GM23338 (cell line): ENCODE data around the gene CD7. TPM values are rescaled to one million over a fixed set of nuclear protein-coding genes. Genes with fewer than 3 reads are reported as not detected.

Experiments used
- ATAC-seq: fragments of 200-7000 bp; cut with Tn5 transposase; 3 replicates; pipeline ENCODE4 v1.9.1; 2020
- DNase-seq: peaks from one replicate; pipeline ENCODE4 v3.0.0-alpha.2; 2015; ENCODE audit warnings: low spot score
- H2AFZ ChIP-seq: fragments of 200-600 bp; sonication (generic); 2 replicates; pipeline ENCODE4 v1.8.0; 2016; ENCODE audit warnings: antibody characterized with exemption, mild to moderate bottlenecking, moderate library complexity
- H3F3A ChIP-seq: fragments of 200-600 bp; sonication (generic); replicated peaks from 2 replicates; pipeline ENCODE4 v1.8.0; 2017; ENCODE audit warnings: antibody characterized with exemption, mixed run types, low read depth
- H3K27ac ChIP-seq: fragments of 200-600 bp; sonication (generic); 2 replicates; pipeline ENCODE4 v1.6.1; 2016; ENCODE audit warnings: low read depth
- H3K27me3 ChIP-seq: fragments of 200-600 bp; sonication (generic); 2 replicates; pipeline ENCODE4 v1.8.0; 2016; ENCODE audit warnings: mild to moderate bottlenecking, mixed run types, moderate library complexity; ENCODE audit not compliant: insufficient read depth
- H3K36me3 ChIP-seq: fragments of 200-600 bp; sonication (generic); 2 replicates; pipeline ENCODE4 v1.8.0; 2016; ENCODE audit warnings: mild to moderate bottlenecking; ENCODE audit not compliant: insufficient read depth
- H3K4me1 ChIP-seq: fragments of 200-600 bp; sonication (generic); 2 replicates; pipeline ENCODE4 v1.8.0; 2016; ENCODE audit warnings: mild to moderate bottlenecking, moderate library complexity; ENCODE audit not compliant: insufficient read depth
- H3K4me2 ChIP-seq: fragments of 200-600 bp; sonication (generic); 2 replicates; pipeline ENCODE4 v1.7.1; 2017; ENCODE audit warnings: mixed run types
- H3K4me3 ChIP-seq: fragments of 200-600 bp; sonication (generic); 2 replicates; pipeline ENCODE4 v1.6.1; 2016; ENCODE audit warnings: mixed run types
- H3K79me2 ChIP-seq: fragments of 200-600 bp; sonication (generic); replicated peaks from 2 replicates; pipeline ENCODE4 v1.8.0; 2017; ENCODE audit warnings: mild to moderate bottlenecking; ENCODE audit not compliant: insufficient read depth
- H3K9me2 ChIP-seq: fragments of 200-600 bp; sonication (generic); 2 replicates; pipeline ENCODE4 v1.8.0; 2017; ENCODE audit not compliant: insufficient read depth
- H4K20me1 ChIP-seq: fragments of 200-600 bp; sonication (generic); replicated peaks from 2 replicates; pipeline ENCODE4 v1.8.0; 2017; ENCODE audit warnings: mild to moderate bottlenecking; ENCODE audit not compliant: insufficient read depth
- H3K27ac Mint-ChIP-seq: 2 replicates; pipeline ENCODE4 v1.8.0; 2020; ENCODE audit warnings: inconsistent platforms, mild to moderate bottlenecking, moderate library complexity, mixed read lengths
- H3K27me3 Mint-ChIP-seq: 3 replicates; pipeline ENCODE4 v1.8.0; 2022; ENCODE audit warnings: low read depth, mild to moderate bottlenecking, moderate library complexity, mixed read lengths, inconsistent platforms; ENCODE audit not compliant: insufficient read depth, poor library complexity
- H3K36me3 Mint-ChIP-seq: 3 replicates; pipeline ENCODE4 v1.8.0; 2021; ENCODE audit warnings: low read depth, mild to moderate bottlenecking, inconsistent platforms, moderate library complexity, mixed read lengths
- H3K4me1 Mint-ChIP-seq: 3 replicates; pipeline ENCODE4 v1.8.0; 2020; ENCODE audit warnings: mild to moderate bottlenecking, inconsistent platforms, mixed read lengths
- H3K4me3 Mint-ChIP-seq: 3 replicates; pipeline ENCODE4 v1.8.0; 2021; ENCODE audit warnings: moderate library complexity, mild to moderate bottlenecking, inconsistent platforms, mixed read lengths
- H3K9me3 Mint-ChIP-seq: 3 replicates; pipeline ENCODE4 v1.8.0; 2020; ENCODE audit warnings: moderate library complexity, mild to moderate bottlenecking, inconsistent platforms, mixed read lengths
- CTCF ChIP-seq, 2 experiments: fragments of 200-600 bp in 1 of 2; sonication (generic) in 1 of 2; conservative IDR thresholded peaks; 2 replicates each; pipeline versions ENCODE4 v1.5.1 to v1.6.1; 2016 to 2017; ENCODE audit warnings: antibody characterized with exemption in 2 of 2, low read depth in 2 of 2, mild to moderate bottlenecking in 2 of 2, moderate library complexity in 1 of 2
- ETS1 ChIP-seq: IDR thresholded peaks from 2 replicates; pipeline ENCODE4 v1.6.1; 2016; ENCODE audit warnings: antibody characterized with exemption
- EZH2phosphoT487 ChIP-seq: fragments of 200-600 bp; sonication (generic); IDR thresholded peaks from one replicate; pipeline ENCODE4 v1.8.1; 2018; ENCODE audit warnings: antibody characterized with exemption; ENCODE audit not compliant: unreplicated experiment
- POLR2AphosphoS5 ChIP-seq: IDR thresholded peaks from 2 replicates; pipeline ENCODE4 v1.6.1; 2016; ENCODE audit warnings: antibody characterized with exemption, low read depth
- REST ChIP-seq: IDR thresholded peaks from one replicate; pipeline ENCODE4 v1.6.1; 2018; ENCODE audit warnings: antibody characterized with exemption; ENCODE audit not compliant: unreplicated experiment
- STAT1 ChIP-seq: IDR thresholded peaks from one replicate; pipeline ENCODE4 v1.6.1; 2016; ENCODE audit warnings: antibody characterized with exemption; ENCODE audit not compliant: unreplicated experiment
- ZNF331 ChIP-seq: fragments of 250-450 bp; sonication (Bioruptor Pico); IDR thresholded peaks from 2 replicates; pipeline ENCODE4 v1.5.0; 2020; ENCODE audit warnings: low read depth, mild to moderate bottlenecking, moderate library complexity
- ZNF462 ChIP-seq: fragments of 250-450 bp; sonication (Bioruptor Pico); IDR thresholded peaks from 2 replicates; pipeline ENCODE4 v1.5.0; 2020; ENCODE audit warnings: mild to moderate bottlenecking, moderate library complexity
- polyA plus RNA-seq: library from polyadenylated mRNA; unstranded; fragments of >200 nt; fragmentation: Nextera tagmentation; extraction: Ambion mirVana; gene quantifications from 2 replicates; pipeline ENCODE4 v1.2.1, GENCODE V29; 2016
- total RNA-seq: library from RNA; depleted of rRNA; stranded (reverse); fragments of >200 nt; shearing (Covaris generic); gene quantifications from 2 replicates; pipeline ENCODE4 v1.2.3, GENCODE V29; 2014

Gene CD7
- total and polyA plus RNA-seq, 2 experiments from 2014 or later, result 0.42 to 0.44 TPM

GRCh38 chr17:82349287-82349701 lies 31.9 kb upstream of the CD7 start (continued):
- TF ChIP-seq ZNF462, result no peak

GRCh38 chr17:82348866-82349265 lies 31.5 kb upstream of the CD7 start:
- no peak overlapping the region for H3K4me2 ChIP-seq
- no peak for TF ChIP-seq REST
- TF ChIP-seq ETS1, result no peak
- TF ChIP-seq POLR2AphosphoS5, result no peak
- TF ChIP-seq EZH2phosphoT487, result no peak
- TF ChIP-seq ZNF331 (CRISPR knock-in tag), result no peak
- no peak for TF ChIP-seq CTCF (conservative IDR thresholded peaks at IDR 0.05; ENCODE audit: low read depth in 2 of 2)
- no peak for TF ChIP-seq STAT1

More at GRCh38 chr17:82348866-82349265, 31.5 kb upstream of the CD7 start:
- no peaks in the 10 kb centered on the region for H3K9me3 Mint-ChIP-seq
- Histone ChIP-seq H3K27ac (no peak overlapping the region), H2AFZ (no peak overlapping the region), H4K20me1 (no peaks in the 10 kb centered on the region), H3K27me3 (no peaks in the 10 kb centered on the region), H3K4me1 (no peaks in the 10 kb centered on the region), H3K4me3 (no peak overlapping the region), H3K36me3 (no peaks in the 10 kb centered on the region), H3K79me2 (no peaks in the 10 kb centered on the region), H3K9me2 (no peaks in the 10 kb centered on the region), H3F3A (no peaks in the 10 kb centered on the region)
- no peak overlapping the region; the same call in 2 of the 3 replicates for H3K4me3 Mint-ChIP-seq
- no peak overlapping the region for H3K27ac Mint-ChIP-seq
- no peaks in the 10 kb centered on the region for H3K36me3 Mint-ChIP-seq
- no peak for ATAC-seq
- peaks cover 11% of the 10 kb centered on the region for H3K27me3 Mint-ChIP-seq
- DNase-seq, result no peak
- peaks cover 4% of the 10 kb centered on the region; the same call in 1 of the 3 replicates for H3K4me1 Mint-ChIP-seq
